ENCODE measurements around the gene C17orf100. TPM values are rescaled to one million over a fixed set of nuclear protein-coding genes. Genes with fewer than 3 reads are reported as not detected.

C17orf100 gene
- total and polyA plus RNA-seq, 10 of the 15 experiments (the other 5 are each of a cell fraction or from before 2014, with no cell fraction given), result 0.84 to 4.7 (median 1.8) TPM

GRCh38 chr17:6683730-6684459 lies 32.3 kb downstream of the C17orf100 start:
- CTCF ChIA-PET, result no interaction called here
- WGBS (ENCODE audit: insufficient coverage, insufficient replicate concordance, low lambda C conversion rate, missing lambda C conversion rate), result 67% methylated on average over 3 of the region's 3 CpGs
- Histone ChIP-seq H4K20me1 (ENCODE audit: control insufficient read depth, insufficient read depth) (no peaks in the 10 kb centered on the region), H2AFZ (ENCODE audit: control insufficient read depth, low read depth, low read length) (no peak overlapping the region), H3K4me3 (no peak overlapping the region), H3K79me2 (ENCODE audit: control insufficient read depth, insufficient read depth, low read length) (no peaks in the 10 kb centered on the region), H3K9ac (ENCODE audit: control insufficient read depth, insufficient read depth, low read length) (no peak overlapping the region), H3K27ac (ENCODE audit: control insufficient read depth, insufficient read depth) (no peak overlapping the region), H3K36me3 (ENCODE audit: control insufficient read depth in 2 of 2, insufficient read depth in 2 of 2, low read length in 1 of 2) (no peaks in the 10 kb centered on the region), H3K4me1 (ENCODE audit: control insufficient read depth, insufficient read depth, low read length) (no peaks in the 10 kb centered on the region), H3K9me3 (replicated peaks; ENCODE audit: control insufficient read depth, insufficient read depth, low read length) (no peaks in the 10 kb centered on the region), H3K27me3 (replicated peaks in 1 of 2; ENCODE audit: control insufficient read depth in 2 of 2, insufficient read depth in 2 of 2, low read length in 1 of 2) (no peaks in the 10 kb centered on the region; a peak in 1 of 4 replicates), H3K4me2 (ENCODE audit: control insufficient read depth, insufficient read depth) (no peak overlapping the region)
- no peak for TF ChIP-seq NBN (IDR thresholded peaks at IDR 0.05)
- TF ChIP-seq BCL11A (IDR thresholded peaks at IDR 0.05; ENCODE audit: low read depth, low read length), result no peak
- TF ChIP-seq IKZF1 (conservative IDR thresholded peaks at IDR 0.05), result no peak
- TF ChIP-seq TCF12 (IDR thresholded peaks at IDR 0.05; ENCODE audit: low read depth, low read length), result no peak
- TF ChIP-seq ZZZ3 (IDR thresholded peaks at IDR 0.05; ENCODE audit: control insufficient read depth, insufficient read length, low read depth), result no peak
- no peak for TF ChIP-seq ASH2L (IDR thresholded peaks at IDR 0.05; ENCODE audit: borderline replicate concordance, low read depth)
- no peak for TF ChIP-seq MTA2 (IDR thresholded peaks at IDR 0.05; ENCODE audit: low read depth)
- TF ChIP-seq FOXM1 (IDR thresholded peaks at IDR 0.05; ENCODE audit: low read depth, low read length), result no peak
- no peak for TF ChIP-seq CEBPB (IDR thresholded peaks at IDR 0.05; ENCODE audit: borderline replicate concordance in 1 of 2, low read depth in 2 of 2, low read length in 2 of 2)
- TF ChIP-seq SRF (IDR thresholded peaks at IDR 0.05; ENCODE audit: low read depth in 2 of 2, low read length in 2 of 2), result no peak
- TF ChIP-seq MEF2B (IDR thresholded peaks at IDR 0.05; ENCODE audit: partially characterized antibody, poor library complexity, severe bottlenecking), result no peak
- no peak for TF ChIP-seq IKZF2 (IDR thresholded peaks at IDR 0.05)
- no peak for TF ChIP-seq ESRRA (IDR thresholded peaks at IDR 0.05; ENCODE audit: low read length)
- TF ChIP-seq POLR2AphosphoS5 (IDR thresholded peaks at IDR 0.05; ENCODE audit: low read length), result no peak
- DNase-seq (ENCODE audit: low read depth, low spot score) (no peak), ATAC-seq (no peak), FAIRE-seq (no peak)
- in situ Hi-C loops (cut with MboI), result no loop called here
- intact Hi-C loops (cut with micrococcal nuclease; ENCODE audit: unreplicated experiment), result no loop called here
- no TSS peak for BruUV-seq (replicated peaks)
- SMC1A ChIA-PET (ENCODE audit: uncharacterized antibody, unreplicated experiment), result no interaction called here
- POLR2A ChIA-PET, result no interaction called here
- RAD21 ChIA-PET (ENCODE audit: unreplicated experiment), result no interaction called here
